HepG2 (cell line): ENCODE measurements around the gene TK2. TPM values are rescaled to one million over a fixed set of nuclear protein-coding genes. Genes with fewer than 3 reads are reported as not detected.

Experiments
- ATAC-seq: fragments of 200-7000 bp; cut with Tn5 transposase; 3 replicates; pipeline ENCODE4 v1.9.1; 2020; ENCODE audit warnings: mild to moderate bottlenecking, moderate library complexity
- BruUV-seq: library from RNA; stranded (reverse); fragments of 400-500 nt; replicated peaks from 2 replicates; lab custom pipeline; 2021; lab: Mats Ljungman, UMichigan
- CTCF ChIA-PET: fragments of 300-600 bp; formaldehyde crosslinking; extraction: SDS; loops from one replicate; lab custom pipeline; 2021; ENCODE audit warnings: low total read pairs, inconsistent platforms, low intra/inter-chr PET ratio; lab: Yijun Ruan, JAX
- POLR2A ChIA-PET: fragments of 350-600 bp; sonication (Branson Sonifier 250); formaldehyde crosslinking; loops from one replicate; lab custom pipeline; 2020; ENCODE audit warnings: antibody characterized with exemption, inconsistent platforms; lab: Yijun Ruan, JAX
- DNase-seq: peaks from one replicate; pipeline ENCODE4 v3.0.0-alpha.2; 2015; ENCODE audit warnings: low spot score
- FAIRE-seq: peaks from 3 replicates; lab custom pipeline; 2011; peaks lifted over from hg19 to GRCh38; lab: Jason Lieb, UNC
- H2AFZ ChIP-seq: one replicate; pipeline ENCODE4 v1.6.1; 2011; ENCODE audit warnings: low read length, inconsistent platforms
- H3K27ac ChIP-seq: fragments of 300-600 bp; 3 replicates; pipeline ENCODE4 v1.8.0; 2011; ENCODE audit warnings: mixed run types, mild to moderate bottlenecking, mixed read lengths, low read length, inconsistent platforms; ENCODE audit not compliant: insufficient read depth; ENCODE audit errors: extremely low read length
- H3K27me3 ChIP-seq, 2 experiments: fragments of 200-600 bp in 1 of 2; 2 replicates in 1 of 2; 3 replicates in 1 of 2; pipeline versions ENCODE4 v1.6.0 to v1.8.0; 2011; ENCODE audit warnings: low read length in 2 of 2, mild to moderate bottlenecking in 2 of 2, moderate library complexity in 2 of 2, inconsistent platforms in 1 of 2; ENCODE audit not compliant: insufficient read depth in 2 of 2, control insufficient read depth in 1 of 2
- H3K36me3 ChIP-seq, 2 experiments: fragments of 200-600 bp in 1 of 2; replicated peaks in 1 of 2; 2 replicates in 1 of 2; 3 replicates in 1 of 2; pipeline versions ENCODE4 v1.5.1 to v1.8.0; 2011; ENCODE audit warnings: low read length in 2 of 2, inconsistent platforms in 1 of 2; ENCODE audit not compliant: insufficient read depth in 2 of 2, control insufficient read depth in 1 of 2
- H3K4me1 ChIP-seq: 2 replicates; pipeline ENCODE4 v1.5.1; 2012; ENCODE audit warnings: low read length, inconsistent platforms; ENCODE audit not compliant: insufficient read depth
- H3K4me2 ChIP-seq: 2 replicates; pipeline ENCODE4 v1.6.0; 2011; ENCODE audit warnings: low read depth, low read length, inconsistent platforms
- H3K4me3 ChIP-seq, 3 experiments: fragments of 200-600 bp in 1 of 3; sonication (generic), shearing (Covaris generic) in 1 of 3; replicated peaks in 1 of 3; 2 replicates each; pipeline ENCODE4 v1.5.1; 2011 to 2016; ENCODE audit warnings: low read length in 3 of 3, inconsistent platforms in 2 of 3, low read depth in 2 of 3, mild to moderate bottlenecking in 2 of 3, control low read depth in 1 of 3, mixed read lengths in 1 of 3; ENCODE audit not compliant: insufficient read depth in 1 of 3
- H3K79me2 ChIP-seq: one replicate; pipeline ENCODE4 v1.6.1; 2011; ENCODE audit warnings: low read length, inconsistent platforms; ENCODE audit not compliant: insufficient read depth
- H3K9ac ChIP-seq: 2 replicates; pipeline ENCODE4 v1.6.0; 2011; ENCODE audit warnings: mild to moderate bottlenecking, low read depth, low read length, inconsistent platforms; ENCODE audit not compliant: insufficient read depth
- H3K9me3 ChIP-seq: 2 replicates; pipeline ENCODE4 v1.5.1; 2012; ENCODE audit warnings: mild to moderate bottlenecking, low read length
- H4K20me1 ChIP-seq: 2 replicates; pipeline ENCODE4 v1.6.0; 2011; ENCODE audit warnings: inconsistent platforms, mild to moderate bottlenecking, low read length, moderate library complexity; ENCODE audit not compliant: insufficient read depth
- CHCHD3 ChIP-seq: sonication (generic); formaldehyde crosslinking; IDR thresholded peaks from 2 replicates; pipeline ENCODE4 v1.8.0; 2022; ENCODE audit warnings: mild to moderate bottlenecking, missing genetic modification reagents, moderate library complexity
- GLMP ChIP-seq: sonication (generic); formaldehyde crosslinking; IDR thresholded peaks from 2 replicates; pipeline ENCODE4 v1.9.0; 2021; ENCODE audit warnings: missing genetic modification reagents, mild to moderate bottlenecking, borderline replicate concordance
- HMG20A ChIP-seq: IDR thresholded peaks from 2 replicates; pipeline ENCODE4 v1.6.1; 2016; ENCODE audit warnings: borderline replicate concordance
- HNRNPH1 ChIP-seq: fragments of 200-400 bp; formaldehyde crosslinking; optimal IDR thresholded peaks from 2 replicates; pipeline ENCODE3; 2017; ENCODE audit warnings: mild to moderate bottlenecking, low read depth, low read length
- IRF9 ChIP-seq: sonication (generic); formaldehyde crosslinking; IDR thresholded peaks from 2 replicates; pipeline ENCODE4 v1.8.0; 2022; ENCODE audit warnings: missing genetic modification reagents, mild to moderate bottlenecking, borderline replicate concordance
- NFATC3 ChIP-seq: sonication (generic); formaldehyde crosslinking; IDR thresholded peaks from 2 replicates; pipeline ENCODE4 v1.5.1; 2020; ENCODE audit warnings: mild to moderate bottlenecking, missing genetic modification reagents
- NFE2L1 ChIP-seq: sonication (generic); formaldehyde crosslinking; IDR thresholded peaks from 2 replicates; pipeline ENCODE4 v1.4.0; 2020; ENCODE audit warnings: missing genetic modification reagents, mild to moderate bottlenecking, borderline replicate concordance
- RORA ChIP-seq: sonication (generic); formaldehyde crosslinking; IDR thresholded peaks from 2 replicates; pipeline ENCODE4 v1.5.0; 2020; ENCODE audit warnings: mild to moderate bottlenecking, missing genetic modification reagents, moderate library complexity
- SMAD3 ChIP-seq: sonication (generic); formaldehyde crosslinking; IDR thresholded peaks from 2 replicates; pipeline ENCODE4 v1.4.0; 2020; ENCODE audit warnings: missing genetic modification reagents
- SP5 ChIP-seq: IDR thresholded peaks from 2 replicates; pipeline ENCODE4 v1.6.1; 2016; ENCODE audit warnings: low read depth, borderline replicate concordance
- TIGD3 ChIP-seq: sonication (generic); formaldehyde crosslinking; IDR thresholded peaks from 2 replicates; pipeline ENCODE4 v1.5.1; 2020; ENCODE audit warnings: mild to moderate bottlenecking, missing genetic modification reagents, borderline replicate concordance
- ZBTB25 ChIP-seq: IDR thresholded peaks from 2 replicates; pipeline ENCODE4 v1.6.1; 2018; ENCODE audit warnings: missing genetic modification reagents
- ZFX ChIP-seq: sonication (generic); formaldehyde crosslinking; IDR thresholded peaks from 2 replicates; pipeline ENCODE4 v1.4.0; 2020; ENCODE audit warnings: mild to moderate bottlenecking, low read depth, missing genetic modification reagents, moderate library complexity
- ZNF180 ChIP-seq: sonication (generic); formaldehyde crosslinking; IDR thresholded peaks from 2 replicates; pipeline ENCODE4 v1.4.0; 2020; ENCODE audit warnings: low read depth, missing genetic modification reagents, borderline replicate concordance
- ZNF382 ChIP-seq: sonication (generic); formaldehyde crosslinking; IDR thresholded peaks from 2 replicates; pipeline ENCODE4 v1.5.0; 2020; ENCODE audit warnings: missing genetic modification reagents, mild to moderate bottlenecking, borderline replicate concordance
- ZNF547 ChIP-seq: sonication (generic); formaldehyde crosslinking; IDR thresholded peaks from 2 replicates; pipeline ENCODE4 v1.5.1; 2020; ENCODE audit warnings: mild to moderate bottlenecking, missing genetic modification reagents
- ZNF672 ChIP-seq: sonication (generic); formaldehyde crosslinking; IDR thresholded peaks from 2 replicates; pipeline ENCODE4 v1.8.1; 2022; ENCODE audit warnings: missing genetic modification reagents
- ZNF674 ChIP-seq: sonication (generic); formaldehyde crosslinking; IDR thresholded peaks from 2 replicates; pipeline ENCODE4 v1.5.0; 2020; ENCODE audit warnings: low read depth, mild to moderate bottlenecking, missing genetic modification reagents
- ZNF83 ChIP-seq: sonication (generic); formaldehyde crosslinking; IDR thresholded peaks from 2 replicates; pipeline ENCODE4 v1.4.0; 2020; ENCODE audit warnings: missing genetic modification reagents, mild to moderate bottlenecking, borderline replicate concordance
- WGBS: methylation state at CpG from one replicate; pipeline ENCODE4 v1.1.6; 2017; ENCODE audit warnings: low lambda C conversion rate; 5-methylcytosine and 5-hydroxymethylcytosine counted together
- in situ Hi-C: cut with HindIII; loops from 2 replicates; pipeline ENCODE4 v1.10.0; 2017; ENCODE audit warnings: low pct_unique_long_range_greater_than_20kb; ENCODE audit not compliant: extremely low pct_ligation_motif_present
- intact Hi-C: fragments of 100-400 bp; cut with micrococcal nuclease; formaldehyde crosslinking; loops from one replicate; pipeline ENCODE4 v1.10.0; 2022; ENCODE audit not compliant: unreplicated experiment
- polyA plus RNA-seq, 8 experiments: library from polyadenylated mRNA; depleted of rRNA in 3 of 8; stranded (reverse) in 7 of 8; unstranded in 1 of 8; fragments of >200 nt; fragmentation: Illumina TruSeq in 4 of 8; extraction: Trizol in 4 of 8; gene quantifications; 2 replicates each; pipeline versions ENCODE4 v1.2.1 to v1.2.3, GENCODE V29; 2011 to 2016; ENCODE audit warnings: low read depth in 4 of 8, missing spikeins in 1 of 8, mixed read lengths in 1 of 8; ENCODE audit not compliant: insufficient read depth in 1 of 8
- total RNA-seq, 5 experiments: library from RNA; depleted of rRNA; stranded (reverse); fragments of >200 nt; fragmentation: Illumina TruSeq; extraction: Trizol; gene quantifications; 2 replicates each; pipeline ENCODE4 v1.2.3, GENCODE V29; 2016; ENCODE audit warnings: low read depth in 1 of 5

Gene TK2
- total and polyA plus RNA-seq, 2 of the 13 experiments (the other 11 are each of a cell fraction or from before 2014, with no cell fraction given), result 18.7 to 21.0 TPM

- Histone ChIP-seq H3K9ac (no peak overlapping the region), H3K36me3 (peaks cover 3 to 23% of the 10 kb centered on the region in 2 experiments; a peak in 4 of 5 replicates), H3K4me2 (no peak overlapping the region), H3K4me3 (no peak overlapping the region), H3K27me3 (no peaks in the 10 kb centered on the region), H3K27ac (no peak overlapping the region), H2AFZ (no peak overlapping the region), H3K9me3 (no peaks in the 10 kb centered on the region), H4K20me1 (no peaks in the 10 kb centered on the region), H3K4me1 (peaks cover 13% of the 10 kb centered on the region), H3K79me2 (no peaks in the 10 kb centered on the region)
- no TSS peak for BruUV-seq
- CTCF ChIA-PET, result no interaction called here
- 88% methylated on average over 4 of the region's 4 CpGs for WGBS
- in situ Hi-C loops (no loop called here), intact Hi-C loops (loop anchor here (5.0 kb wide), 1 partner anchor 1336 kb away; the partner anchor contains the start of gene EDC4)
- FAIRE-seq (no peak), ATAC-seq (peak; percentile 55), DNase-seq (no peak)
- no peak for TF ChIP-seq GLMP (CRISPR knock-in tag)
- TF ChIP-seq TIGD3 (CRISPR knock-in tag), result no peak
- TF ChIP-seq SMAD3 (CRISPR knock-in tag), result no peak
- no peak for TF ChIP-seq ZNF180
- TF ChIP-seq ZNF547 (CRISPR knock-in tag), result no peak
- no peak for TF ChIP-seq ZNF382 (CRISPR knock-in tag)
- TF ChIP-seq SP5 (CRISPR knock-in tag), result no peak
- no peak for TF ChIP-seq NFATC3
- TF ChIP-seq HNRNPH1, result no peak
- no peak for TF ChIP-seq HMG20A (CRISPR knock-in tag)
- no peak for TF ChIP-seq ZBTB25 (CRISPR knock-in tag)
- TF ChIP-seq NFE2L1 (CRISPR knock-in tag), result no peak
- no peak for TF ChIP-seq RORA (CRISPR knock-in tag)
- no peak for TF ChIP-seq ZNF674 (CRISPR knock-in tag)
- no peak for TF ChIP-seq ZFX (CRISPR knock-in tag)
- no peak for TF ChIP-seq ZNF83
- TF ChIP-seq CHCHD3, result no peak
- TF ChIP-seq IRF9 (CRISPR knock-in tag), result no peak
- TF ChIP-seq ZNF672, result no peak
- POLR2A ChIA-PET, result interaction anchor here (0.7 kb wide), 1 partner anchor 14 kb away, joined by 3 read pairs; no protein-coding TSS in a partner anchor
Observed at GRCh38 chr16:66536525-66536924, 13.4 kb downstream of the TK2 start.
